ENCODE data around the gene PRG3. TPM values are rescaled to one million over a fixed set of nuclear protein-coding genes. Genes with fewer than 3 reads are reported as not detected.

Gene PRG3
- total and polyA plus RNA-seq, 2 donors (not counting 3 experiments of a cell fraction or from before 2014, with no cell fraction given): not detected

GRCh38 chr11:57354699-57355098 is 26.3 kb downstream of the PRG3 start:
- no peaks in the 10 kb centered on the region for H3K9me1 ChIP-seq (replicated peaks; ENCODE audit: control insufficient read depth, extremely low read depth, insufficient read depth, low read length)
- no TSS peak for BruUV-seq (replicated peaks)
- H3K4me1 ChIP-seq (ENCODE audit: control insufficient read depth, extremely low read depth, insufficient read depth, low read length): no peaks in the 10 kb centered on the region
- intact Hi-C loops (cut with micrococcal nuclease) (no loop called here), dilution Hi-C loops (cut with MboI; ENCODE audit: extremely low pct_ligation_motif_present, low sequenced_read_pairs) (no loop called here)
- TF ChIP-seq, protein P1, sequence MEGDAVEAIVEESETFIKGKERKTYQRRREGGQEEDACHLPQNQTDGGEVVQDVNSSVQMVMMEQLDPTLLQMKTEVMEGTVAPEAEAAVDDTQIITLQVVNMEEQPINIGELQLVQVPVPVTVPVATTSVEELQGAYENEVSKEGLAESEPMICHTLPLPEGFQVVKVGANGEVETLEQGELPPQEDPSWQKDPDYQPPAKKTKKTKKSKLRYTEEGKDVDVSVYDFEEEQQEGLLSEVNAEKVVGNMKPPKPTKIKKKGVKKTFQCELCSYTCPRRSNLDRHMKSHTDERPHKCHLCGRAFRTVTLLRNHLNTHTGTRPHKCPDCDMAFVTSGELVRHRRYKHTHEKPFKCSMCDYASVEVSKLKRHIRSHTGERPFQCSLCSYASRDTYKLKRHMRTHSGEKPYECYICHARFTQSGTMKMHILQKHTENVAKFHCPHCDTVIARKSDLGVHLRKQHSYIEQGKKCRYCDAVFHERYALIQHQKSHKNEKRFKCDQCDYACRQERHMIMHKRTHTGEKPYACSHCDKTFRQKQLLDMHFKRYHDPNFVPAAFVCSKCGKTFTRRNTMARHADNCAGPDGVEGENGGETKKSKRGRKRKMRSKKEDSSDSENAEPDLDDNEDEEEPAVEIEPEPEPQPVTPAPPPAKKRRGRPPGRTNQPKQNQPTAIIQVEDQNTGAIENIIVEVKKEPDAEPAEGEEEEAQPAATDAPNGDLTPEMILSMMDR (IDR thresholded peaks at IDR 0.05; ENCODE audit: extremely low read depth in 1 of 2, insufficient read depth in 1 of 2, low read depth in 1 of 2, low read length in 2 of 2): no peak
- TF ChIP-seq, protein P2, sequence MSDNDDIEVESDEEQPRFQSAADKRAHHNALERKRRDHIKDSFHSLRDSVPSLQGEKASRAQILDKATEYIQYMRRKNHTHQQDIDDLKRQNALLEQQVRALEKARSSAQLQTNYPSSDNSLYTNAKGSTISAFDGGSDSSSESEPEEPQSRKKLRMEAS (IDR thresholded peaks at IDR 0.05; ENCODE audit: insufficient read depth, insufficient read length): no peak
- TF ChIP-seq POLR2A (IDR thresholded peaks at IDR 0.05; ENCODE audit: low read depth, low read length): no peak
- TF ChIP-seq MYC (IDR thresholded peaks at IDR 0.05; ENCODE audit: low read depth, low read length): no peak
- TF ChIP-seq GATA2 (IDR thresholded peaks at IDR 0.05; ENCODE audit: insufficient read depth, insufficient read length, low read depth, low read length): no peak
- TF ChIP-seq POLR2AphosphoS5 (IDR thresholded peaks at IDR 0.05; ENCODE audit: insufficient read depth, low read depth, low read length): no peak
- TF ChIP-seq JUN (IDR thresholded peaks at IDR 0.05; ENCODE audit: borderline replicate concordance, insufficient read depth, insufficient read length, low read depth): no peak
- no peak for TF ChIP-seq FOS (IDR thresholded peaks at IDR 0.05; ENCODE audit: borderline replicate concordance, insufficient read depth, low read length)
- TF ChIP-seq EZH2 (IDR thresholded peaks at IDR 0.05; ENCODE audit: borderline replicate concordance, low read depth, low read length, severe bottlenecking): no peak
- no peak overlapping the region for H3K4me2 ChIP-seq (ENCODE audit: insufficient read depth, low read length)
- POLR2A ChIA-PET: no interaction called here
- H3K79me2 ChIP-seq (ENCODE audit: control insufficient read depth, insufficient read depth, low read length): no peaks in the 10 kb centered on the region
- FAIRE-seq: no peak
- CTCF ChIA-PET: no interaction called here
- no peak for DNase-seq (ENCODE audit: low read depth, low spot score)
- no peak overlapping the region for H3K4me3 ChIP-seq (replicated peaks in 1 of 3; ENCODE audit: insufficient read depth in 1 of 3, low read depth in 1 of 3, low read length in 3 of 3)
- no peaks in the 10 kb centered on the region for H3K36me3 ChIP-seq (ENCODE audit: control insufficient read depth in 2 of 2, extremely low read depth in 1 of 2, insufficient read depth in 2 of 2, low read length in 2 of 2)
- H3K27me3 ChIP-seq (ENCODE audit: control insufficient read depth in 2 of 2, insufficient read depth in 2 of 2, low read length in 2 of 2): peaks cover 0 to 3% of the 10 kb centered on the region in 2 experiments
- H3K9me3 ChIP-seq (replicated peaks; ENCODE audit: control insufficient read depth, insufficient read depth, low read length): no peaks in the 10 kb centered on the region
- H4K20me1 ChIP-seq (replicated peaks; ENCODE audit: control insufficient read depth, extremely low read depth, insufficient read depth, low read length): no peaks in the 10 kb centered on the region
- no peak overlapping the region for H3K27ac ChIP-seq (ENCODE audit: insufficient read depth, low read depth, low read length)
- no peak overlapping the region for H3K9ac ChIP-seq (replicated peaks; ENCODE audit: extremely low read depth, insufficient read depth, low read length)
- H2AFZ ChIP-seq (ENCODE audit: low read depth, low read length): no peak overlapping the region

Measured in endothelial cell of umbilical vein (primary cell).